ENCODE data around the gene CYP4Z1.
"Not testable (repeated sequence)": the region's sequence is repeated elsewhere in the genome, so short reads cannot be mapped to it uniquely, and the experiment has no call there.

GRCh38 chr1:47143654-47144053 lies 76.6 kb downstream of the CYP4Z1 start:
- peak; percentile 49 for TF ChIP-seq CTCF (IDR thresholded peaks at IDR 0.05; ENCODE audit: borderline replicate concordance, extremely low read depth, low read length, poor library complexity, severe bottlenecking)
- not testable (repeated sequence) for TF ChIP-seq EZH2 (IDR thresholded peaks at IDR 0.05; ENCODE audit: borderline replicate concordance, low read depth, low read length, severe bottlenecking)

Data from DND-41 (cell line).